Purkinje cell (primary cell): ENCODE results near the gene CARD8. TPM values are rescaled to one million over a fixed set of nuclear protein-coding genes. Genes with fewer than 3 reads are reported as not detected.

ENCODE experiments used
- polyA plus RNA-seq: library from polyadenylated mRNA; unstranded; fragments of >200 nt; fragmentation: Nextera tagmentation; gene quantifications from 2 replicates; pipeline ENCODE4 v1.2.1, GENCODE V29; 2014

CARD8 gene, protein sequence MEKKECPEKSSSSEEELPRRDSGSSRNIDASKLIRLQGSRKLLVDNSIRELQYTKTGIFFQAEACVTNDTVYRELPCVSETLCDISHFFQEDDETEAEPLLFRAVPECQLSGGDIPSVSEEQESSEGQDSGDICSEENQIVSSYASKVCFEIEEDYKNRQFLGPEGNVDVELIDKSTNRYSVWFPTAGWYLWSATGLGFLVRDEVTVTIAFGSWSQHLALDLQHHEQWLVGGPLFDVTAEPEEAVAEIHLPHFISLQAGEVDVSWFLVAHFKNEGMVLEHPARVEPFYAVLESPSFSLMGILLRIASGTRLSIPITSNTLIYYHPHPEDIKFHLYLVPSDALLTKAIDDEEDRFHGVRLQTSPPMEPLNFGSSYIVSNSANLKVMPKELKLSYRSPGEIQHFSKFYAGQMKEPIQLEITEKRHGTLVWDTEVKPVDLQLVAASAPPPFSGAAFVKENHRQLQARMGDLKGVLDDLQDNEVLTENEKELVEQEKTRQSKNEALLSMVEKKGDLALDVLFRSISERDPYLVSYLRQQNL
- polyA plus RNA-seq, result 4.6 and 9.0 TPM in 2 replicates

DNA sequence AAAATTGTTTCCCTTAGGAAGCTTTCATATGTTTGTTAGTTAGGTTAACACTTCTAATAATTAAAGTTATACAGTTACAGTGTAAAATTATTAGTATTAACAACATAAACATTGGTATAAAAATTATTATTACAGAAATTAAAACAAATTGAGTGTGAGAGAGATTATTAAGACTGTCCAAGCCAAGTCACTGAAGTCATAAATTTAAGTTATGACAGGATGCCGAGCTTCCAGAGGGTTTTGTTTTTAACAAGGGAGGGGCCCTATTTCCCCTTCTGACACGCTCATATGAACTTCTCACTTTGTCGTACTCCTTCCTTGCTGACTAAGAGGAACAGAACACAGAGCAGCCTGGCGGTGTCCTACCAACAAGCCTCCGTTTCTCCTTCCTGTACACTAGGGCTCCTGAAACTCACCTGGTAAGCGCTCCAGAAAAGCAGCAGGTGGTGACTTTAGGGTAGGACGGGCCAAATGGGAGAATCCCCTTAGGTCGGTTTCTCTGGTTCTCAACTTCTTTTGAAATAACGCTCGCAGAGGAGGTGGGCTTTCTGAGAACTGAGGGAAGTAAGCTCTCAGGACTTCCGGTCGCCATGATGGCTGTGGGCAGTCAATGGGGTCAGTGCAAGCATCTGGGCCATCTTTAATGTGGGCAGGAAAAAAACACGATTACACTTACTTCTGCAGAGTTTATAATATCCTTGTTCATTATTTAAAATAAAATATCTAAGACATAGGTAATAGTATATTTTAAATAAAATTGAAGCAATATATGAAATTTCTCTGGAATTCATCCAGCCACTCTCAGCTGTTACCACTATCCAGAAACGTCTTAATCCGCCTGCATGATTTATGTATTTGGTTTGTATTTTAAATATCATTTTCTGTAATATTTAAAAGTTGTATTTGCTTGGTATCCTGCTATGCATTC, at the start of gene CARD8:
CARD8 (minus strand) TSS at position 537 of the 928 bp plus-strand sequence. CDS start 14,892 bp downstream, outside the sequence.

DNA sequence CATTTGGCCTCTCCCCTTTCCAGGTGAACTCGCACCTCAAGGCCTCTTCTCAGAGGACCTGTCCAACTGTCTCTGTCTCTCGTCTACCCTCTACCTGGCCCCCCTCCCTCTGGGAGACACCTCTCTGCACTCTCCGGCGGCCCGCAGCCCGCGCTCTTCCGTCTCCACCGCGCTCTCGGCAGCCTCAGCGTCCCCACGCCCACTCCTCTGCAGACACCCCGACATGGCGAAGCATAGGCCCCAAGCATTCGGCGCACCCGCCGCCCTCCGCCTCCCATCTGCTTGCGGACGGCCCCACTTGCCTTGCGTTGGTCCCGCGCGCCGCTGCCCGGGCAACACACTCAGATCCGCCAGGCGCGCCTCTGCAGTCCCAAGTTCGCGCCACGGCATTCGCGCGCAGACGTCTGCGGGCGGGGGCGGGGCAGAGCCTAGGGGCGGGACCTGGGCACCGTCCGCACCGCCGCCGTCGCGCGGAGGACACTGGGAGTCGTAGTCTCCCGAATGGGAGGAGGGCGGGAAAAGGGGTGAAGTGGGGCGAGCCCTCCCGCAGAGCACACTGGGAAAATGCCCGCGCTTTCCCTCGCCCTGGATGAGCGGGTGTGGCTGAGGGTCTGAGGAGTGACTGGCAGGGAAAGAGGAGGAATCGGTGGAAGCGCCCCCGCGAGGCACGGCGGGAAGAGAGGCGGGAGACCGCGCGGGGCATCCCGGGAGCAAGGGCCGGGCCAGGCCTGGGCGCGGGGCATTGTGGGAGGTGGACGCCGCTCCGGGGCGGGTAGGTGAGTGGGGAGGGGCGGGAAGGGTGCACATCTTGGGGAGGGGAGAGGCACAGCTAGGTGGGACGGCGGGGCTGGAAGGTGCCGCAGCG, 85.5 kb downstream of the CARD8 start, which contains the start of the genes LIG1 and ZSWIM9:
LIG1 (minus strand) TSS at position 406 of the 865 bp plus-strand sequence. CDS start 4,778 bp downstream, outside the sequence.
ZSWIM9 (plus strand) TSS at position 742 of the 865 bp plus-strand sequence. CDS start 1,123 bp downstream, outside the sequence.

Other genes starting within 250 kb of the CARD8 start
- not detected in 2 replicates for gene CABP5, start 211.8 kb downstream of the CARD8 start, polyA plus RNA-seq
- gene PLA2G4C, start 145.1 kb downstream of the CARD8 start, polyA plus RNA-seq, result 23.4 and 27.6 TPM in 2 replicates
- gene LIG1, start 85.6 kb downstream of the CARD8 start, polyA plus RNA-seq, result 1.4 and 3.4 TPM in 2 replicates
- gene ZSWIM9, start 85.2 kb downstream of the CARD8 start, polyA plus RNA-seq, result 0.17 and 1.3 TPM in 2 replicates
- gene ZNF114, start 14.2 kb upstream of the CARD8 start, polyA plus RNA-seq, result 0.17 TPM in 1 of 2 replicates, not detected in the other
- gene EMP3, start 69.6 kb upstream of the CARD8 start, polyA plus RNA-seq, result 0.97 and 6.4 TPM in 2 replicates
- 3.2 and 4.9 TPM in 2 replicates for gene TMEM143, start 108.0 kb upstream of the CARD8 start, polyA plus RNA-seq
- not detected in 2 replicates for gene SYNGR4, start 108.5 kb upstream of the CARD8 start, polyA plus RNA-seq
- gene KDELR1, start 135.6 kb upstream of the CARD8 start, polyA plus RNA-seq, result 8.9 and 18.1 TPM in 2 replicates
- gene GRIN2D, start 137.8 kb upstream of the CARD8 start, polyA plus RNA-seq, result not detected in 2 replicates
- gene GRWD1, start 190.1 kb upstream of the CARD8 start, polyA plus RNA-seq, result 1.0 and 2.4 TPM in 2 replicates
- gene KCNJ14, start 199.7 kb upstream of the CARD8 start, polyA plus RNA-seq, result 0.43 TPM in 1 of 2 replicates, not detected in the other
- gene CYTH2, start 213.5 kb upstream of the CARD8 start, polyA plus RNA-seq, result 10.5 and 12.6 TPM in 2 replicates